ENCODE data around the gene GABARAPL1.
"Not testable (repeated sequence)": the region's sequence is repeated elsewhere in the genome, so short reads cannot be mapped to it uniquely, and the experiment has no call there.

Gene GABARAPL1

GRCh38 chr12:10197879-10198278, 14.8 kb upstream of the GABARAPL1 start:
- DNase-seq (ENCODE audit: low read depth in 2 of 2): no peak

GRCh38 chr12:10204495-10204894, 8.2 kb upstream of the GABARAPL1 start:
- not testable (repeated sequence) for DNase-seq (ENCODE audit: low read depth in 2 of 2)

GRCh38 chr12:10205220-10205807, 7.4 kb upstream of the GABARAPL1 start:
- no peak for DNase-seq (ENCODE audit: low read depth in 2 of 2)

GRCh38 chr12:10207136-10207535, 5.5 kb upstream of the GABARAPL1 start:
- DNase-seq (ENCODE audit: low read depth in 2 of 2): no peak

- no peak for DNase-seq (ENCODE audit: low read depth in 2 of 2)
Observed at GRCh38 chr12:10210225-10210624, 2.5 kb upstream of the GABARAPL1 start.

- no peak for DNase-seq (ENCODE audit: low read depth in 2 of 2)
Observed at GRCh38 chr12:10211101-10211939, 1.4 kb upstream of the GABARAPL1 start.

- DNase-seq (ENCODE audit: low read depth in 2 of 2): peak; percentile 80 to 84
Observed at GRCh38 chr12:10211940-10212738, 538 bp upstream of the GABARAPL1 start.

GRCh38 chr12:10213168-10214135, 775 bp downstream of the GABARAPL1 start:
- DNase-seq (ENCODE audit: low read depth in 2 of 2): peak; percentile 77 to 83

GRCh38 chr12:10214136-10214894, 1.6 kb downstream of the GABARAPL1 start:
- DNase-seq (ENCODE audit: low read depth in 2 of 2): no peak

- DNase-seq (ENCODE audit: low read depth in 2 of 2): no peak
Observed at GRCh38 chr12:10214895-10215267, 2.2 kb downstream of the GABARAPL1 start.

GRCh38 chr12:10215436-10215835, 2.8 kb downstream of the GABARAPL1 start:
- DNase-seq (ENCODE audit: low read depth in 2 of 2): no peak

GRCh38 chr12:10215946-10216345, 3.3 kb downstream of the GABARAPL1 start:
- DNase-seq (ENCODE audit: low read depth in 2 of 2): peak in 1 of 2 donors; percentile 29

GRCh38 chr12:10218021-10218420, 5.3 kb downstream of the GABARAPL1 start:
- no peak for DNase-seq (ENCODE audit: low read depth in 2 of 2)

- no peak for DNase-seq (ENCODE audit: low read depth in 2 of 2)
Observed at GRCh38 chr12:10220398-10221077, 7.9 kb downstream of the GABARAPL1 start.

GRCh38 chr12:10221846-10222245, 9.2 kb downstream of the GABARAPL1 start:
- no peak for DNase-seq (ENCODE audit: low read depth in 2 of 2)

GRCh38 chr12:10223208-10223607, 10.5 kb downstream of the GABARAPL1 start:
- no peak for DNase-seq (ENCODE audit: low read depth in 2 of 2)

GRCh38 chr12:10225426-10225825, 12.7 kb downstream of the GABARAPL1 start:
- not testable (repeated sequence) for DNase-seq (ENCODE audit: low read depth in 2 of 2)

GRCh38 chr12:10226086-10226485, 13.4 kb downstream of the GABARAPL1 start:
- DNase-seq (ENCODE audit: low read depth in 2 of 2): no peak

- no peak for DNase-seq (ENCODE audit: low read depth in 2 of 2)
Observed at GRCh38 chr12:10226731-10227130, 14.1 kb downstream of the GABARAPL1 start.

- DNase-seq (ENCODE audit: low read depth in 2 of 2): no peak
Observed at GRCh38 chr12:10227648-10228047, 15.0 kb downstream of the GABARAPL1 start.

All from stimulated activated CD8-positive, alpha-beta memory T cell treated with anti-CD3 and anti-CD28 coated beads, Interleukin-15, amount 100 ng/mL, for 48 hours (primary cell).